Neural cell (in vitro differentiated cells): Measurements from ENCODE around the gene HAUS6. TPM values are rescaled to one million over a fixed set of nuclear protein-coding genes. Genes with fewer than 3 reads are reported as not detected.
"Not testable (repeated sequence)": the region's sequence is repeated elsewhere in the genome, so short reads cannot be mapped to it uniquely, and the experiment has no call there.

Experiments used
- H2AFZ ChIP-seq: fragments of 200-600, 300-800 bp; sonication (generic), shearing (Covaris generic); 2 replicates; pipeline ENCODE4 v1.6.0; 2014; ENCODE audit warnings: low read depth, mild to moderate bottlenecking, antibody characterized with exemption, low read length, moderate library complexity
- H3F3A ChIP-seq: fragments of 200-600 bp; shearing (Covaris generic); 2 replicates; pipeline ENCODE4 v1.6.1; 2016; ENCODE audit warnings: mild to moderate bottlenecking, moderate library complexity, mixed read lengths, antibody characterized with exemption, low read length; ENCODE audit not compliant: insufficient read depth, poor library complexity, severe bottlenecking
- H3K27ac ChIP-seq: fragments of 200-600, 300-800 bp; sonication (generic), shearing (Covaris generic); 2 replicates; pipeline ENCODE4 v1.5.1; 2014; ENCODE audit warnings: mild to moderate bottlenecking, low read length, moderate library complexity
- H3K27me3 ChIP-seq: fragments of 300-800, 200-600 bp; sonication (generic), shearing (Covaris generic); 2 replicates; pipeline ENCODE4 v1.6.0; 2014; ENCODE audit warnings: mild to moderate bottlenecking, low read depth, low read length, moderate library complexity; ENCODE audit not compliant: insufficient read depth
- H3K36me3 ChIP-seq: fragments of 300-800, 200-600 bp; sonication (generic), shearing (Covaris generic); 2 replicates; pipeline ENCODE4 v1.5.1; 2014; ENCODE audit warnings: mild to moderate bottlenecking, antibody characterized with exemption, low read length, moderate library complexity; ENCODE audit not compliant: insufficient read depth
- H3K4me2 ChIP-seq: fragments of 300-800, 200-600 bp; sonication (generic), shearing (Covaris generic); 2 replicates; pipeline ENCODE4 v1.6.0; 2014; ENCODE audit warnings: mild to moderate bottlenecking, low read length
- H3K4me3 ChIP-seq: fragments of 300-800, 200-600 bp; sonication (generic), shearing (Covaris generic); 2 replicates; pipeline ENCODE4 v1.5.1; 2014; ENCODE audit warnings: mild to moderate bottlenecking, low read length, moderate library complexity
- H3K79me2 ChIP-seq: fragments of 200-600 bp; shearing (Covaris generic); replicated peaks from 2 replicates; pipeline ENCODE4 v1.6.0; 2014; ENCODE audit warnings: mild to moderate bottlenecking, low read length, moderate library complexity; ENCODE audit not compliant: insufficient read depth
- H3K9ac ChIP-seq: fragments of 300-800, 200-600 bp; sonication (generic), shearing (Covaris generic); 2 replicates; pipeline ENCODE4 v1.6.1; 2016; ENCODE audit warnings: mild to moderate bottlenecking, low read length, mixed read lengths
- H3K9me2 ChIP-seq: fragments of 200-600 bp; shearing (Covaris generic); 2 replicates; pipeline ENCODE4 v1.6.1; 2016; ENCODE audit warnings: mild to moderate bottlenecking, low read length, mixed read lengths; ENCODE audit not compliant: insufficient read depth
- H3K9me3 ChIP-seq: fragments of 200-600, 300-800 bp; sonication (generic), shearing (Covaris generic); 2 replicates; pipeline ENCODE4 v1.6.1; 2016; ENCODE audit warnings: mild to moderate bottlenecking, mixed run types, low read length, moderate library complexity, mixed read lengths
- H4K20me1 ChIP-seq: fragments of 200-600 bp; shearing (Covaris generic); 2 replicates; pipeline ENCODE4 v1.6.1; 2016; ENCODE audit warnings: mild to moderate bottlenecking, mixed run types; ENCODE audit not compliant: insufficient read depth
- EP300 ChIP-seq: fragments of 450-650 bp; conservative IDR thresholded peaks from 2 replicates; pipeline ENCODE4 v1.6.1; 2014; ENCODE audit warnings: antibody characterized with exemption, mild to moderate bottlenecking, moderate library complexity; ENCODE audit not compliant: poor library complexity, severe bottlenecking
- EZH2 ChIP-seq: fragments of 200-600, 300-800 bp; shearing (Covaris generic), sonication (generic); IDR thresholded peaks from 2 replicates; pipeline ENCODE4 v1.6.1; 2014; ENCODE audit warnings: antibody characterized with exemption, low read length, borderline replicate concordance, mild to moderate bottlenecking; ENCODE audit not compliant: insufficient read depth, poor library complexity, severe bottlenecking
- MXI1 ChIP-seq: fragments of 450-650 bp; conservative IDR thresholded peaks from 2 replicates; pipeline ENCODE4 v1.6.1; 2014; ENCODE audit warnings: antibody characterized with exemption, mild to moderate bottlenecking; ENCODE audit not compliant: poor library complexity, severe bottlenecking
- POLR2AphosphoS5 ChIP-seq: IDR thresholded peaks from 2 replicates; pipeline ENCODE4 v1.6.1; 2012
- RAD21 ChIP-seq: fragments of 450-650 bp; conservative IDR thresholded peaks from 2 replicates; pipeline ENCODE4 v1.6.1; 2014; ENCODE audit warnings: antibody characterized with exemption, mild to moderate bottlenecking, moderate library complexity
- SMC3 ChIP-seq: fragments of 450-650 bp; conservative IDR thresholded peaks from 2 replicates; pipeline ENCODE4 v1.6.1; 2014; ENCODE audit warnings: antibody characterized with exemption, mild to moderate bottlenecking, moderate library complexity; ENCODE audit not compliant: poor library complexity
- TAF1 ChIP-seq: IDR thresholded peaks from 2 replicates; pipeline ENCODE4 v1.6.1; 2012; ENCODE audit warnings: low read depth
- polyA plus RNA-seq: library from polyadenylated mRNA; depleted of rRNA; stranded (reverse); fragments of >200 nt; gene quantifications from 2 replicates; pipeline ENCODE4 v1.2.3, GENCODE V29; 2014
- TF ChIP-seq, protein P1 (sequence below): fragments of 450-650 bp; IDR thresholded peaks from 2 replicates; pipeline ENCODE4 v1.5.1; 2014; ENCODE audit warnings: antibody characterized with exemption, mild to moderate bottlenecking, moderate library complexity; ENCODE audit not compliant: poor library complexity, severe bottlenecking
- TF ChIP-seq, protein P2 (sequence below): IDR thresholded peaks from 2 replicates; pipeline ENCODE4 v1.6.1; 2012; ENCODE audit warnings: borderline replicate concordance

HAUS6 gene
- polyA plus RNA-seq, 1 donor from 2014 or later = 15.2 TPM

DNA sequence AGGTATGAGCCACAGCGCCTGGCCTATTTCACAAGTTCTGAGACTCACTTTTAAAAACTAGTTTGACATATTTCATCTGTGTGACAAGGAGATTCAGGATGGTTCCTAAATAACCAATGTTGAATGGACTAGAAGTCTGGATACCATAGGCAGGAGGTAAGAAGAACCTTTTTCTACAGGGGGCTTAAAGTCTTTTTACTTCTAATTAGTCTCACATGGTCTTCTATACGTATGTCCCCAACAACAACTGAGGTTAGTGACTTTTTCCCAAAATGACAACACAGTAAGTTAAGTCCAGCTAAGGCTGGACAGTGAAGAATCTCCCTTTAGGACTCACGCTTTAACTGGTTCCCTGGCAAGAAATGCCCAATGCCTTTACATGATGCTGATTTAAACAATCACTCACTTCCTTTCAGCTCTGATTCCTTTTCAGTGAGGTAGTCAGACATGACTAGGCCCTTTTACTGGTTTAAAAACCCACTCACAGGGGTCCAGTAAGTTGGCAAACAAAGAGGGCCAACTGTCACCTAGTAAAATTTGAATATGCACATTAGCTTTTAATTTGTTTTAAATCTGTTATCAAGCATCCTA, 12.1 kb upstream of the HAUS6 start:
- H3F3A ChIP-seq = no peaks in the 10 kb centered on the region
- no peak overlapping the region for H2AFZ ChIP-seq
- H3K4me3 ChIP-seq = no peak overlapping the region
- H3K27me3 ChIP-seq = no peaks in the 10 kb centered on the region
- no peak overlapping the region for H3K4me2 ChIP-seq
- H3K9me2 ChIP-seq = no peaks in the 10 kb centered on the region
- H3K79me2 ChIP-seq = no peaks in the 10 kb centered on the region
- no peak overlapping the region for H3K27ac ChIP-seq
- H3K9ac ChIP-seq = no peak overlapping the region
- H4K20me1 ChIP-seq = no peaks in the 10 kb centered on the region
- H3K36me3 ChIP-seq = no peaks in the 10 kb centered on the region
- no peaks in the 10 kb centered on the region for H3K9me3 ChIP-seq
- no peak for TF ChIP-seq POLR2AphosphoS5
- TF ChIP-seq, protein P1, sequence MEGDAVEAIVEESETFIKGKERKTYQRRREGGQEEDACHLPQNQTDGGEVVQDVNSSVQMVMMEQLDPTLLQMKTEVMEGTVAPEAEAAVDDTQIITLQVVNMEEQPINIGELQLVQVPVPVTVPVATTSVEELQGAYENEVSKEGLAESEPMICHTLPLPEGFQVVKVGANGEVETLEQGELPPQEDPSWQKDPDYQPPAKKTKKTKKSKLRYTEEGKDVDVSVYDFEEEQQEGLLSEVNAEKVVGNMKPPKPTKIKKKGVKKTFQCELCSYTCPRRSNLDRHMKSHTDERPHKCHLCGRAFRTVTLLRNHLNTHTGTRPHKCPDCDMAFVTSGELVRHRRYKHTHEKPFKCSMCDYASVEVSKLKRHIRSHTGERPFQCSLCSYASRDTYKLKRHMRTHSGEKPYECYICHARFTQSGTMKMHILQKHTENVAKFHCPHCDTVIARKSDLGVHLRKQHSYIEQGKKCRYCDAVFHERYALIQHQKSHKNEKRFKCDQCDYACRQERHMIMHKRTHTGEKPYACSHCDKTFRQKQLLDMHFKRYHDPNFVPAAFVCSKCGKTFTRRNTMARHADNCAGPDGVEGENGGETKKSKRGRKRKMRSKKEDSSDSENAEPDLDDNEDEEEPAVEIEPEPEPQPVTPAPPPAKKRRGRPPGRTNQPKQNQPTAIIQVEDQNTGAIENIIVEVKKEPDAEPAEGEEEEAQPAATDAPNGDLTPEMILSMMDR = no peak
- TF ChIP-seq EZH2 = no peak
- TF ChIP-seq EP300 = no peak
- TF ChIP-seq MXI1 = no peak

DNA sequence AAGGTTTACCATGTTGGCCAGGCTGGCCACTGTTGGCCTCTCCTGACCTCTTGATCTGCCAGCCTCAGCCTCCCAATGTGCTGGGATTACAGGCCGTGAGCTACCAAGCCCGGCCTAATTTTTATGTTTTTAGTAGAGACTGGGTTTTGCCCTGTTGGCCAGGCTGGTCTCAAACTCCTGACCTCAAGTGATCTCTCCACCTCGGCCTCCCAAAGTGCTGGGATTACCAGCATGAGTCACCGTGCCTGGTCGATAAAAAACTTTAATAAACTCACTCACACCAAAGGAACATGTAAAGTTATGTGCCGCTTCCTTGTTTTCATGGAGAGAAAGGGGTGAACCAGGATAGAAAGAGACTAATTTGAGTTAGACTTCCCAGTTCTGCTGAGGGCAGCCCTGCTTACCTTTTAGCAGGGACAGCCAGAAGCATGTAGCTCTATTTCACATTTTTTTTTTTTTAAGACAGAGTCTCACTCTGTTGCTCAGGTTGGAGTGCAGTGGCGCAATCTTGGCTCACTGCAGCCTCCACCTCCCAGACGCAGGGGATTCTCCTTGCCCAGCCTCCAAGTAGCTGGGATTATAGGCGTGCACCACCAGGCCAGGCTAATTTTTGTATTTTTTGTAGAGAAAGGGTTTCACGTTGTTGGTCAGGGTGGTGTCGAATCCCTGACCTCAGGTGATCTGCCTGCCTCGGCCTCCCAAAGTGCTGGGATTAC, 11.4 kb upstream of the HAUS6 start:
- no peak for TF ChIP-seq MXI1
- TF ChIP-seq EP300 = no peak
- no peak for TF ChIP-seq RAD21
- no peak for TF ChIP-seq TAF1
- TF ChIP-seq, protein P1 = no peak
- TF ChIP-seq, protein P2, sequence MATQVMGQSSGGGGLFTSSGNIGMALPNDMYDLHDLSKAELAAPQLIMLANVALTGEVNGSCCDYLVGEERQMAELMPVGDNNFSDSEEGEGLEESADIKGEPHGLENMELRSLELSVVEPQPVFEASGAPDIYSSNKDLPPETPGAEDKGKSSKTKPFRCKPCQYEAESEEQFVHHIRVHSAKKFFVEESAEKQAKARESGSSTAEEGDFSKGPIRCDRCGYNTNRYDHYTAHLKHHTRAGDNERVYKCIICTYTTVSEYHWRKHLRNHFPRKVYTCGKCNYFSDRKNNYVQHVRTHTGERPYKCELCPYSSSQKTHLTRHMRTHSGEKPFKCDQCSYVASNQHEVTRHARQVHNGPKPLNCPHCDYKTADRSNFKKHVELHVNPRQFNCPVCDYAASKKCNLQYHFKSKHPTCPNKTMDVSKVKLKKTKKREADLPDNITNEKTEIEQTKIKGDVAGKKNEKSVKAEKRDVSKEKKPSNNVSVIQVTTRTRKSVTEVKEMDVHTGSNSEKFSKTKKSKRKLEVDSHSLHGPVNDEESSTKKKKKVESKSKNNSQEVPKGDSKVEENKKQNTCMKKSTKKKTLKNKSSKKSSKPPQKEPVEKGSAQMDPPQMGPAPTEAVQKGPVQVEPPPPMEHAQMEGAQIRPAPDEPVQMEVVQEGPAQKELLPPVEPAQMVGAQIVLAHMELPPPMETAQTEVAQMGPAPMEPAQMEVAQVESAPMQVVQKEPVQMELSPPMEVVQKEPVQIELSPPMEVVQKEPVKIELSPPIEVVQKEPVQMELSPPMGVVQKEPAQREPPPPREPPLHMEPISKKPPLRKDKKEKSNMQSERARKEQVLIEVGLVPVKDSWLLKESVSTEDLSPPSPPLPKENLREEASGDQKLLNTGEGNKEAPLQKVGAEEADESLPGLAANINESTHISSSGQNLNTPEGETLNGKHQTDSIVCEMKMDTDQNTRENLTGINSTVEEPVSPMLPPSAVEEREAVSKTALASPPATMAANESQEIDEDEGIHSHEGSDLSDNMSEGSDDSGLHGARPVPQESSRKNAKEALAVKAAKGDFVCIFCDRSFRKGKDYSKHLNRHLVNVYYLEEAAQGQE = no peak
- no peak for TF ChIP-seq EZH2
- TF ChIP-seq SMC3 = no peak
- TF ChIP-seq POLR2AphosphoS5 = no peak
- Histone ChIP-seq H3K27ac (no peak overlapping the region), H4K20me1 (no peaks in the 10 kb centered on the region), H3K36me3 (no peaks in the 10 kb centered on the region), H3K9me2 (no peaks in the 10 kb centered on the region), H3K9ac (no peak overlapping the region), H3F3A (no peaks in the 10 kb centered on the region), H3K4me2 (no peak overlapping the region), H3K79me2 (no peaks in the 10 kb centered on the region), H2AFZ (no peak overlapping the region), H3K9me3 (no peaks in the 10 kb centered on the region), H3K27me3 (no peaks in the 10 kb centered on the region), H3K4me3 (no peak overlapping the region)

DNA sequence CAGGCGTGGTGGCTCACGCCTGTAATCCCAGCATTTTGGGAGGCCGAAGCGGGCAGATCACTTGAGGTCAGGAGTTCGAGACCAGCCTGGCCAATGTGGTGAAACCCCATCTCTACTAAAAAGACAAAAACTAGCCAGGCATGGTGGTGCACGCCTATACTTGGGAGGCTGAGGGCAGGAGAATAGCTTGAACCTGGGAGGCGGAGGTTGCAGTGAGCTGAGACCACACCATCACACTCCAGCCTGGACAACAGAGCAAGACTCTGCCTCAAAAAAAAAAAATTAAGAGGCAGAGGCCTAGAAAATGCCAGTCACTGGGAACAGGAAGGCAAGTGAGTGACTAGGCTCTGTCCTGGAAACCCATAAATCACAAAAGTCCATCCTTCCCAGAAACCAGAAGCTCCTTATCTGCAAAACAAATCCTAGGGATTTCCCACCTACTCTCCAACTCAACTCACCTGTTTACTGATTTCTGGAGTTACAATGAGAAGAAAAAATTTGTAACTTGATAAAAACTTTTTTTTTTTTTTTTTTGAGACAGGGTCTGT, 10.4 kb upstream of the HAUS6 start:
- H3F3A ChIP-seq, H3K27ac ChIP-seq, H3K79me2 ChIP-seq, H3K9me3 ChIP-seq, H3K4me3 ChIP-seq, H3K9ac ChIP-seq, H3K27me3 ChIP-seq, H3K9me2 ChIP-seq, H2AFZ ChIP-seq, H4K20me1 ChIP-seq, H3K4me2 ChIP-seq, H3K36me3 ChIP-seq: not testable (repeated sequence)
